Thyroid gland (tissue), 4 donors: ENCODE data around the gene PTPRG.

Experiments used
- POLR2A ChIP-seq, 2 donors: fragments of 450-650 bp; IDR thresholded peaks; one replicate each; pipeline ENCODE4 v1.6.1; 2017; ENCODE audit warnings: antibody characterized with exemption in 2 of 2, mild to moderate bottlenecking in 2 of 2, moderate library complexity in 1 of 2
- TF ChIP-seq, protein P1 (sequence below), 6 experiments: fragments of 200-600 bp in 3 of 6; fragments of 450-650 bp in 3 of 6; sonication (generic) in 3 of 6; IDR thresholded peaks; one replicate each; pipeline ENCODE4 v1.5.1; 2016 to 2019; ENCODE audit warnings: antibody characterized with exemption in 6 of 6, mild to moderate bottlenecking in 2 of 6, inconsistent platforms in 1 of 6, moderate library complexity in 1 of 6

- no peak for TF ChIP-seq POLR2A (IDR thresholded peaks at IDR 0.05)
- TF ChIP-seq, protein P1, sequence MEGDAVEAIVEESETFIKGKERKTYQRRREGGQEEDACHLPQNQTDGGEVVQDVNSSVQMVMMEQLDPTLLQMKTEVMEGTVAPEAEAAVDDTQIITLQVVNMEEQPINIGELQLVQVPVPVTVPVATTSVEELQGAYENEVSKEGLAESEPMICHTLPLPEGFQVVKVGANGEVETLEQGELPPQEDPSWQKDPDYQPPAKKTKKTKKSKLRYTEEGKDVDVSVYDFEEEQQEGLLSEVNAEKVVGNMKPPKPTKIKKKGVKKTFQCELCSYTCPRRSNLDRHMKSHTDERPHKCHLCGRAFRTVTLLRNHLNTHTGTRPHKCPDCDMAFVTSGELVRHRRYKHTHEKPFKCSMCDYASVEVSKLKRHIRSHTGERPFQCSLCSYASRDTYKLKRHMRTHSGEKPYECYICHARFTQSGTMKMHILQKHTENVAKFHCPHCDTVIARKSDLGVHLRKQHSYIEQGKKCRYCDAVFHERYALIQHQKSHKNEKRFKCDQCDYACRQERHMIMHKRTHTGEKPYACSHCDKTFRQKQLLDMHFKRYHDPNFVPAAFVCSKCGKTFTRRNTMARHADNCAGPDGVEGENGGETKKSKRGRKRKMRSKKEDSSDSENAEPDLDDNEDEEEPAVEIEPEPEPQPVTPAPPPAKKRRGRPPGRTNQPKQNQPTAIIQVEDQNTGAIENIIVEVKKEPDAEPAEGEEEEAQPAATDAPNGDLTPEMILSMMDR (IDR thresholded peaks at IDR 0.05): no peak
Observed at GRCh38 chr3:61520966-61521628, 40.3 kb upstream of the PTPRG start.
